ENCODE data around the gene B3GAT1.

Gene B3GAT1

GRCh38 chr11:134370526-134371435, 41.3 kb downstream of the B3GAT1 start:
- no peak for DNase-seq

GRCh38 chr11:134369656-134370525, 42.2 kb downstream of the B3GAT1 start:
- no peak for DNase-seq

- DNase-seq: no peak
Observed at GRCh38 chr11:134367781-134368180, 44.3 kb downstream of the B3GAT1 start.

GRCh38 chr11:134366254-134366653, 45.8 kb downstream of the B3GAT1 start:
- DNase-seq: no peak

GRCh38 chr11:134365011-134365925, 46.8 kb downstream of the B3GAT1 start:
- DNase-seq: no peak

GRCh38 chr11:134364261-134364660, 47.8 kb downstream of the B3GAT1 start:
- DNase-seq: no peak

GRCh38 chr11:134363592-134363991, 48.5 kb downstream of the B3GAT1 start:
- peak; percentile 22 for DNase-seq

GRCh38 chr11:134363161-134363560, 48.9 kb downstream of the B3GAT1 start:
- DNase-seq: no peak

GRCh38 chr11:134362192-134362901, 49.7 kb downstream of the B3GAT1 start:
- no peak for DNase-seq

- DNase-seq: no peak
Observed at GRCh38 chr11:134361661-134362060, 50.4 kb downstream of the B3GAT1 start.

- peak; percentile 93 for DNase-seq
Observed at GRCh38 chr11:134360050-134360835, 51.8 kb downstream of the B3GAT1 start.

GRCh38 chr11:134359646-134360045, 52.4 kb downstream of the B3GAT1 start:
- no peak for DNase-seq

GRCh38 chr11:134358856-134359490, 53.1 kb downstream of the B3GAT1 start:
- DNase-seq: no peak

GRCh38 chr11:134358165-134358855, 53.7 kb downstream of the B3GAT1 start:
- no peak for DNase-seq

- no peak for DNase-seq
Observed at GRCh38 chr11:134357545-134357839, 54.5 kb downstream of the B3GAT1 start.

- no peak for DNase-seq
Observed at GRCh38 chr11:134356656-134357544, 55.1 kb downstream of the B3GAT1 start.

GRCh38 chr11:134355656-134356055, 56.4 kb downstream of the B3GAT1 start:
- no peak for DNase-seq

GRCh38 chr11:134355136-134355535, 56.9 kb downstream of the B3GAT1 start:
- DNase-seq: no peak

- DNase-seq: no peak
Observed at GRCh38 chr11:134352111-134352510, 59.9 kb downstream of the B3GAT1 start.
